Mesendoderm (in vitro differentiated cells): ENCODE measurements around the gene CCDC27.

ENCODE experiments used
- DNase-seq: peaks from one replicate; pipeline ENCODE4 v3.0.0; 2013
- H2AK5ac ChIP-seq: 2 replicates; pipeline ENCODE4 v1.6.1; 2013; ENCODE audit warnings: low read length, inconsistent platforms
- H2BK120ac ChIP-seq: 2 replicates; pipeline ENCODE4 v1.6.1; 2013; ENCODE audit warnings: low read depth, mild to moderate bottlenecking, low read length, moderate library complexity, mixed read lengths
- H2BK15ac ChIP-seq: replicated peaks from 2 replicates; pipeline ENCODE4 v1.6.1; 2013; ENCODE audit warnings: low read depth, mild to moderate bottlenecking, moderate library complexity
- H2BK5ac ChIP-seq: 2 replicates; pipeline ENCODE4 v1.6.1; 2013; ENCODE audit warnings: low read length, inconsistent platforms
- H3K18ac ChIP-seq: 2 replicates; pipeline ENCODE4 v1.6.1; 2013; ENCODE audit warnings: mild to moderate bottlenecking, low read length, mixed read lengths
- H3K23ac ChIP-seq: one replicate; pipeline ENCODE4 v1.6.1; 2013; ENCODE audit warnings: low read length
- H3K27ac ChIP-seq: 2 replicates; pipeline ENCODE4 v1.5.1; 2013; ENCODE audit warnings: low read depth, mild to moderate bottlenecking, inconsistent platforms, low read length, moderate library complexity
- H3K27me3 ChIP-seq: 2 replicates; pipeline ENCODE4 v1.6.1; 2013; ENCODE audit warnings: low read length, control low read depth, mild to moderate bottlenecking, inconsistent platforms; ENCODE audit not compliant: insufficient read depth, poor library complexity
- H3K36me3 ChIP-seq: 2 replicates; pipeline ENCODE4 v1.6.1; 2013; ENCODE audit warnings: low read length, inconsistent platforms; ENCODE audit not compliant: control insufficient read depth, insufficient read depth
- H3K4ac ChIP-seq: one replicate; pipeline ENCODE4 v1.6.1; 2013; ENCODE audit warnings: low read depth, mild to moderate bottlenecking, low read length, moderate library complexity
- H3K4me1 ChIP-seq: 2 replicates; pipeline ENCODE4 v1.6.1; 2013; ENCODE audit warnings: low read depth, low read length, inconsistent platforms; ENCODE audit not compliant: control insufficient read depth
- H3K4me2 ChIP-seq: 2 replicates; pipeline ENCODE4 v1.6.1; 2013; ENCODE audit warnings: low read length
- H3K4me3 ChIP-seq: 2 replicates; pipeline ENCODE4 v1.5.1; 2013; ENCODE audit warnings: mild to moderate bottlenecking, low read length
- H3K56ac ChIP-seq: one replicate; pipeline ENCODE4 v1.6.1; 2013; ENCODE audit warnings: low read length
- H3K79me1 ChIP-seq: 2 replicates; pipeline ENCODE4 v1.6.1; 2013; ENCODE audit warnings: low read length, inconsistent platforms
- H3K79me2 ChIP-seq: 2 replicates; pipeline ENCODE4 v1.6.1; 2013; ENCODE audit warnings: mild to moderate bottlenecking, low read length; ENCODE audit not compliant: control insufficient read depth, insufficient read depth
- H3K9ac ChIP-seq: 2 replicates; pipeline ENCODE4 v1.6.1; 2013; ENCODE audit warnings: low read length, inconsistent platforms
- H4K5ac ChIP-seq: one replicate; pipeline ENCODE4 v1.6.1; 2013; ENCODE audit warnings: low read length
- H4K8ac ChIP-seq: one replicate; pipeline ENCODE4 v1.6.1; 2013; ENCODE audit warnings: low read depth, mild to moderate bottlenecking, control low read depth, low read length, moderate library complexity
- WGBS: extraction: QIAGEN DNeasy Blood & Tissue Kit; methylation state at CpG from one replicate; pipeline ENCODE4 v1.1.7; 2013; ENCODE audit warnings: low lambda C conversion rate, missing lambda C conversion rate; ENCODE audit not compliant: insufficient coverage; ENCODE audit errors: extremely low coverage; 5-methylcytosine and 5-hydroxymethylcytosine counted together

The CCDC27 gene

GRCh38 chr1:3736708-3737107, 15.5 kb upstream of the CCDC27 start:
- Histone ChIP-seq H3K4me2 (no peak overlapping the region), H2AK5ac (no peak overlapping the region), H3K27me3 (no peaks in the 10 kb centered on the region), H3K27ac (no peak overlapping the region), H3K4me3 (no peak overlapping the region), H2BK120ac (no peak overlapping the region), H2BK15ac (no peak overlapping the region), H3K79me2 (no peaks in the 10 kb centered on the region), H3K36me3 (peaks cover 5% of the 10 kb centered on the region), H3K56ac (no peak overlapping the region), H3K4ac (no peak overlapping the region), H3K23ac (no peak overlapping the region), H3K18ac (no peak overlapping the region), H4K5ac (no peak overlapping the region), H3K4me1 (no peaks in the 10 kb centered on the region), H3K79me1 (no peaks in the 10 kb centered on the region), H4K8ac (no peak overlapping the region), H3K9ac (no peak overlapping the region), H2BK5ac (no peak overlapping the region)
- WGBS, result no CpG with 5 or more reads among the region's 14 CpGs
- no peak for DNase-seq

- Histone ChIP-seq H3K4ac (no peak overlapping the region), H2BK5ac (no peak overlapping the region), H3K27me3 (no peaks in the 10 kb centered on the region), H4K5ac (no peak overlapping the region), H4K8ac (no peak overlapping the region), H3K79me2 (no peaks in the 10 kb centered on the region), H3K9ac (no peak overlapping the region), H3K56ac (no peak overlapping the region), H2BK15ac (no peak overlapping the region), H3K23ac (no peak overlapping the region), H3K4me3 (no peak overlapping the region), H2AK5ac (no peak overlapping the region), H3K4me2 (no peak overlapping the region), H3K4me1 (no peaks in the 10 kb centered on the region), H2BK120ac (no peak overlapping the region), H3K36me3 (peaks cover 8% of the 10 kb centered on the region), H3K79me1 (no peaks in the 10 kb centered on the region), H3K27ac (no peak overlapping the region), H3K18ac (no peak overlapping the region)
- WGBS, result no CpG with 5 or more reads among the region's 12 CpGs
- DNase-seq, result no peak
Observed at GRCh38 chr1:3738943-3739342, 13.3 kb upstream of the CCDC27 start.

- no CpG with 5 or more reads among the region's 9 CpGs for WGBS
- H2AK5ac ChIP-seq, result no peak overlapping the region
- H3K9ac ChIP-seq, result no peak overlapping the region
- no peak overlapping the region for H3K18ac ChIP-seq
- H3K4ac ChIP-seq, result no peak overlapping the region
- no peak for DNase-seq
- H3K4me1 ChIP-seq, result no peaks in the 10 kb centered on the region
- peaks cover 8% of the 10 kb centered on the region for H3K36me3 ChIP-seq
- no peaks in the 10 kb centered on the region for H3K79me2 ChIP-seq
- H3K56ac ChIP-seq, result no peak overlapping the region
- no peak overlapping the region for H3K4me2 ChIP-seq
- no peak overlapping the region for H2BK5ac ChIP-seq
- no peak overlapping the region for H4K5ac ChIP-seq
- H2BK15ac ChIP-seq, result no peak overlapping the region
- H3K79me1 ChIP-seq, result peaks cover 2% of the 10 kb centered on the region
- no peak overlapping the region for H3K4me3 ChIP-seq
- H3K27ac ChIP-seq, result no peak overlapping the region
- no peaks in the 10 kb centered on the region for H3K27me3 ChIP-seq
- H4K8ac ChIP-seq, result no peak overlapping the region
- H2BK120ac ChIP-seq, result no peak overlapping the region
- no peak overlapping the region for H3K23ac ChIP-seq
Observed at GRCh38 chr1:3740042-3740441, 12.2 kb upstream of the CCDC27 start.

- peaks cover 9% of the 10 kb centered on the region for H3K79me1 ChIP-seq
- WGBS, result no CpG with 5 or more reads among the region's 13 CpGs
Observed at GRCh38 chr1:3740752-3741151, 11.5 kb upstream of the CCDC27 start.

GRCh38 chr1:3741566-3742438, 10.4 kb upstream of the CCDC27 start:
- WGBS, result no CpG with 5 or more reads among the region's 22 CpGs
- H2BK120ac ChIP-seq, result no peak overlapping the region
- H2BK15ac ChIP-seq, result no peak overlapping the region
- H3K56ac ChIP-seq, result no peak overlapping the region
- H3K27me3 ChIP-seq, result no peaks in the 10 kb centered on the region
- peaks cover 7% of the 10 kb centered on the region for H3K79me2 ChIP-seq
- H3K4me3 ChIP-seq, result no peak overlapping the region
- no peak overlapping the region for H3K18ac ChIP-seq
- H2BK5ac ChIP-seq, result no peak overlapping the region
- no peak overlapping the region for H4K8ac ChIP-seq
- H3K4me2 ChIP-seq, result no peak overlapping the region
- H4K5ac ChIP-seq, result no peak overlapping the region
- H3K27ac ChIP-seq, result no peak overlapping the region
- H3K79me1 ChIP-seq, result peaks cover 12% of the 10 kb centered on the region
- peaks cover 2% of the 10 kb centered on the region for H3K4me1 ChIP-seq
- peaks cover 8% of the 10 kb centered on the region for H3K36me3 ChIP-seq
- H3K9ac ChIP-seq, result no peak overlapping the region
- no peak overlapping the region for H3K23ac ChIP-seq
- H3K4ac ChIP-seq, result no peak overlapping the region
- no peak overlapping the region for H2AK5ac ChIP-seq
- DNase-seq, result no peak

More at GRCh38 chr1:3740752-3741151, 11.5 kb upstream of the CCDC27 start:
- peaks cover 4% of the 10 kb centered on the region for H3K79me2 ChIP-seq
- no peak overlapping the region for H2BK120ac ChIP-seq
- no peak overlapping the region for H3K18ac ChIP-seq
- DNase-seq, result no peak
- H4K5ac ChIP-seq, result no peak overlapping the region
- H4K8ac ChIP-seq, result no peak overlapping the region
- H3K27ac ChIP-seq, result no peak overlapping the region
- peaks cover 8% of the 10 kb centered on the region for H3K36me3 ChIP-seq
- H3K9ac ChIP-seq, result no peak overlapping the region
- H3K56ac ChIP-seq, result no peak overlapping the region
- no peak overlapping the region for H2BK5ac ChIP-seq
- peaks cover 2% of the 10 kb centered on the region for H3K4me1 ChIP-seq
- no peak overlapping the region for H3K23ac ChIP-seq
- no peak overlapping the region for H3K4me3 ChIP-seq
- no peak overlapping the region for H2AK5ac ChIP-seq
- H3K27me3 ChIP-seq, result no peaks in the 10 kb centered on the region
- no peak overlapping the region for H3K4ac ChIP-seq
- H3K4me2 ChIP-seq, result no peak overlapping the region
- H2BK15ac ChIP-seq, result no peak overlapping the region
